KMS-11 (cell line): ENCODE results near the gene SYNPO2.

Experiments
- H2AFZ ChIP-seq: fragments of 200-600 bp; sonication (generic); 2 replicates; pipeline ENCODE4 v1.6.1; 2016; ENCODE audit warnings: antibody characterized with exemption, mixed run types, low read depth
- H3K27ac ChIP-seq: fragments of 200-600 bp; sonication (generic); 2 replicates; pipeline ENCODE4 v1.6.1; 2016; ENCODE audit warnings: mild to moderate bottlenecking, mixed run types
- H3K27me3 ChIP-seq: fragments of 200-600 bp; sonication (generic); 2 replicates; pipeline ENCODE4 v1.6.1; 2017; ENCODE audit warnings: mild to moderate bottlenecking, low read depth, mixed run types, moderate library complexity; ENCODE audit not compliant: insufficient read depth
- H3K36me3 ChIP-seq: fragments of 200-600 bp; sonication (generic); 2 replicates; pipeline ENCODE4 v1.6.1; 2017; ENCODE audit warnings: mild to moderate bottlenecking, mixed run types; ENCODE audit not compliant: insufficient read depth
- H3K4me1 ChIP-seq: fragments of 200-600 bp; sonication (generic); 2 replicates; pipeline ENCODE4 v1.6.1; 2016; ENCODE audit warnings: mild to moderate bottlenecking, low read depth, mixed run types; ENCODE audit not compliant: poor library complexity, severe bottlenecking
- H3K4me2 ChIP-seq: fragments of 200-600 bp; sonication (generic); 2 replicates; pipeline ENCODE4 v1.7.0; 2016; ENCODE audit warnings: mild to moderate bottlenecking, mixed run types
- H3K4me3 ChIP-seq: fragments of 200-600 bp; sonication (generic); IDR thresholded peaks from 2 replicates; pipeline ENCODE4 v1.6.1; 2017; ENCODE audit warnings: low read depth, low read length, mixed read lengths; ENCODE audit not compliant: insufficient read depth
- H3K79me2 ChIP-seq: fragments of 200-600 bp; sonication (generic); 2 replicates; pipeline ENCODE4 v1.6.1; 2016; ENCODE audit warnings: low read depth, mixed run types; ENCODE audit not compliant: insufficient read depth
- H3K9ac ChIP-seq: fragments of 200-600 bp; sonication (generic); 2 replicates; pipeline ENCODE4 v1.6.1; 2016; ENCODE audit warnings: mild to moderate bottlenecking, mixed run types
- H4K20me1 ChIP-seq: fragments of 200-600 bp; sonication (generic); 2 replicates; pipeline ENCODE4 v1.6.1; 2016; ENCODE audit warnings: mild to moderate bottlenecking, mixed run types; ENCODE audit not compliant: insufficient read depth
- TF ChIP-seq, protein P1 (sequence below): fragments of 200-600 bp; sonication (generic); conservative IDR thresholded peaks from 2 replicates; pipeline ENCODE4 v1.6.1; 2017; ENCODE audit warnings: low read depth, mild to moderate bottlenecking, antibody characterized with exemption, low read length, moderate library complexity, mixed read lengths

The SYNPO2 gene

DNA sequence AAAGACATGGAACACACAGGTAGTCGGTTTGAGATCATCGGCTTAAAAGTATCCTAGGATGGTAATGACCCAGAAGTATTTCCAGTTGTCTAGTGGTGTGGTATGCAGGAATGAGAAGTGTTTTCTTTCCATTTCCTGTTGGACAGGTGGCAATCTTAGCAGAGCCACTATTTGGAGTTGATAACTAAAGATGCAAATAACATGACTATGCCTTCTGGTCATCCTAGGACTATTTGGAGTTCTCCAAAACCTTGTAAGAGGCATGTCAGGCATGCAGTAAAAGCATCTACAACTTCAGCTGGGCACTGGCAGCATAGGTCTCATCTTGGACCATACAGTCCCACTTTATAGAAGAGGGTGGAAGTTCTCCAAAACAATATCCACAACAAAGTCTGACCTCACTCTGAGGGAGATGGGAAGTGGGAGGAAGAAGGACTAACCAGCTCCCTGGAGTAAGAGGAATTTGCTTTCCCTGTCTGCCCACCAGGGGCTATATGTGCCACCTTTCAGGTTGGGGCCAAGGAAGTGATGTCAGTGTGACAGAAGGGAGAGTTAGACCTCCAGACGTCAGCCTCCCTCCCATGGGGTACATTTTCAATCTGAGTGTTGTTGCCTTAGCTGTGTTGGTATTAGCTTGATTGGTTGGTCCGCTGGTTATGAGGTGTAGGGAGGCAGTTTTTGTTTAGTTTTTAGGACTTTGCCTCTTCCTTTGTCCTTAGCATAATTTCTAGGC lies 145.8 kb downstream of the SYNPO2 start:
- no peaks in the 10 kb centered on the region for H3K36me3 ChIP-seq
- TF ChIP-seq, protein P1, sequence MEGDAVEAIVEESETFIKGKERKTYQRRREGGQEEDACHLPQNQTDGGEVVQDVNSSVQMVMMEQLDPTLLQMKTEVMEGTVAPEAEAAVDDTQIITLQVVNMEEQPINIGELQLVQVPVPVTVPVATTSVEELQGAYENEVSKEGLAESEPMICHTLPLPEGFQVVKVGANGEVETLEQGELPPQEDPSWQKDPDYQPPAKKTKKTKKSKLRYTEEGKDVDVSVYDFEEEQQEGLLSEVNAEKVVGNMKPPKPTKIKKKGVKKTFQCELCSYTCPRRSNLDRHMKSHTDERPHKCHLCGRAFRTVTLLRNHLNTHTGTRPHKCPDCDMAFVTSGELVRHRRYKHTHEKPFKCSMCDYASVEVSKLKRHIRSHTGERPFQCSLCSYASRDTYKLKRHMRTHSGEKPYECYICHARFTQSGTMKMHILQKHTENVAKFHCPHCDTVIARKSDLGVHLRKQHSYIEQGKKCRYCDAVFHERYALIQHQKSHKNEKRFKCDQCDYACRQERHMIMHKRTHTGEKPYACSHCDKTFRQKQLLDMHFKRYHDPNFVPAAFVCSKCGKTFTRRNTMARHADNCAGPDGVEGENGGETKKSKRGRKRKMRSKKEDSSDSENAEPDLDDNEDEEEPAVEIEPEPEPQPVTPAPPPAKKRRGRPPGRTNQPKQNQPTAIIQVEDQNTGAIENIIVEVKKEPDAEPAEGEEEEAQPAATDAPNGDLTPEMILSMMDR = no peak
- H3K27me3 ChIP-seq = no peaks in the 10 kb centered on the region
- H3K9ac ChIP-seq = no peak overlapping the region
- peaks cover 8% of the 10 kb centered on the region for H3K4me1 ChIP-seq
- H3K4me3 ChIP-seq = no peak overlapping the region
- H3K79me2 ChIP-seq = no peaks in the 10 kb centered on the region
- H4K20me1 ChIP-seq = no peaks in the 10 kb centered on the region
- H3K4me2 ChIP-seq = no peak overlapping the region
- no peak overlapping the region for H3K27ac ChIP-seq
- no peak overlapping the region for H2AFZ ChIP-seq

DNA sequence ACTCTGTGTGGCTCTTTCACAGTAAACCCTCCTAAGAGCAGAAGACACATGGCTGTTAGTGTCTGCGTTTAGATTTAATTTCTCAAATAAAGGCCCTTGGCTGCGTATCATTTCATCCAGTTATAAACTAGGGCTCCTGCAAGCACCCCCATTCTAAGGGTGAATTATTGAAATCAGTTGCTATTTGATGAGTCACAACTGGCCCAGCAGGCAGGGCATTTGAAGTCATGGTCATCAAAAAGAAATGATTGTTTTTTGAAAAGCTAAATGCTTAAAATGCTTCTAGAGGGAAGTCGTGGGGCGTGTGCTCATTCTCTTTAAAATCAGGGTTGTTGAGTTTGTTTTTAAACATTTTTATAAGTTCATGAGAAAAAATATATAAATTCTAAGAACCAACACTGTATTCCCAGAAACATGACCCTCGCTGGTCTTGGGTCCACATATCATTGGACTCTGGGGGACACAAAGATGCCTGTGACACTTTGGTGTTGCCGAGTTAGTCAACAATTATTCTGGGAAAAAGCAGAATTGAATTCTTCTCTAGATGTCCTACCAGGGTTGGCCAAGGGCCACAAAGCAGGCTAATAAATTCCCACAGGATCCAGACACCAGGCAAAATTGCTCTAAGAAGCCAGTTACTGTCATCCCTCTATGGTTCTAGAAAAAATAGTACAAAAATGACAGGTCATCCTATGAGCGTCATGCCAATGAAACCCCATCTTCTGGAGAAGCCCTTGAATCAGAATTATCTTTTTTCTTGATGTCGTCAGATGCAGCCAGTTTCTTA lies 147.5 kb downstream of the SYNPO2 start:
- Histone ChIP-seq H3K9ac (no peak overlapping the region), H3K27me3 (no peaks in the 10 kb centered on the region), H3K4me3 (no peak overlapping the region), H2AFZ (no peak overlapping the region), H4K20me1 (no peaks in the 10 kb centered on the region), H3K4me1 (peaks cover 8% of the 10 kb centered on the region), H3K4me2 (no peak overlapping the region), H3K27ac (no peak overlapping the region), H3K36me3 (no peaks in the 10 kb centered on the region), H3K79me2 (no peaks in the 10 kb centered on the region)
- TF ChIP-seq, protein P1 = no peak

DNA sequence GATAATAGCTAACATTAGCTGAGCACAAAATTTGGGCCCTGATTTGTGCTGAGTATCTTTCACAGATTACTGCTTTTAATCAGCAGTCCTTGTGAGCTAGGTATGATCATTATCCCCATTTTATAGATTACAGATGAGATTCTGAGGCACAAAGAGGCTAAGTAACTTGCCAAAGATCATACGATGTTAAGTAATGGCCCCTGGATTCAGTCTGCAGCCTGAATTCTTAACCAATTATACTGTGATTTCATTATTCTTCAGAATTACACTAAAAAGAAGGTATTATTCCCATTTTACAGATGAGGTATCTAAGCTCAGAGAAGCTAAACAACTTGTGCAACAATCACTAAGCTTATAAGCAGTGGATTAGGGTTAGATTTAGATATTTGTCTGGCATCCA lies 149.1 kb downstream of the SYNPO2 start:
- TF ChIP-seq, protein P1 = no peak
- peaks cover 8% of the 10 kb centered on the region for H3K4me1 ChIP-seq
- H3K4me2 ChIP-seq = no peak overlapping the region
- no peak overlapping the region for H3K27ac ChIP-seq
- no peak overlapping the region for H3K4me3 ChIP-seq
- no peaks in the 10 kb centered on the region for H3K36me3 ChIP-seq
- no peaks in the 10 kb centered on the region for H3K79me2 ChIP-seq
- H3K9ac ChIP-seq = no peak overlapping the region
- H4K20me1 ChIP-seq = no peaks in the 10 kb centered on the region
- no peak overlapping the region for H2AFZ ChIP-seq
- H3K27me3 ChIP-seq = no peaks in the 10 kb centered on the region

DNA sequence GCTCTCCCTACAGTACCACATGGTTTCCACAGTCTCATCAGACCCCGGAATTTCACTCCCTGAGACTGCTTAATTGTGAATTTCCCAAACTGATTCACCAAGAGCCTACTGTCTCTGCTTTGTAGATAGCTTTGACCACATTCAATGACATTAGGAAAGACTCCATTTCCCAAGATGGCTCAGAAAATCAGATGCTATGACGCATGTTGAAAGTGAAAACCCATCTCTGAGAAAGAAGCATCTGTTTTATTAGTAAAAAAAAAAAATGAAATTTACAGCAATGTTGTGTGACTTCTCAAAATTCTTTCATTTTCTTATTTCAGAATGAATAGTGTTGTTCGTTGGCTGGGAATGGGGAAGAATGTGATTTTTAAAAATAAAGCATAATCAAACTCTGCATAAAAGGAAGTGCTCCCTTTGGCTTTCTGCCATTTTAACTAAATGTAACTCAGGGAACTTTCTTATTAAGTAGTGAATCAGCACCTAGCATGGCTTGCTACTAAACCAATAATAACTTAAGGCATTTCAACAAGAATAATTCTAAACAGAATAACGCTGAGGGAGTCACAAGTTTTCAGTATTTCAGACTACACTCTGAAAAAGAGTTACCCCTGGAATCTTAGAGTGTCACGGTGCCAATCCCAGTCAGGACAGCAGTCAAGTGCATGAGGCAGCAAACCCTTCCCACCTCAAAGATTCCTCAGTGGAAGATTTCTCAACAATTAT lies 149.6 kb downstream of the SYNPO2 start:
- Histone ChIP-seq H2AFZ (no peak overlapping the region), H3K27me3 (no peaks in the 10 kb centered on the region), H4K20me1 (no peaks in the 10 kb centered on the region), H3K9ac (no peak overlapping the region), H3K27ac (no peak overlapping the region), H3K79me2 (no peaks in the 10 kb centered on the region), H3K4me2 (no peak overlapping the region), H3K4me1 (peaks cover 4% of the 10 kb centered on the region), H3K4me3 (no peak overlapping the region), H3K36me3 (no peaks in the 10 kb centered on the region)
- TF ChIP-seq, protein P1 = no peak
